HG02970 (cell line): ENCODE measurements around the gene FLVCR2.

Source experiments
- ATAC-seq: cut with Tn5 transposase; IDR thresholded peaks from one replicate; pipeline ENCODE4 v1.9.1; 2021; ENCODE audit warnings: mild to moderate bottlenecking, moderate library complexity, moderate number of reproducible peaks; ENCODE audit not compliant: unreplicated experiment, low FRiP score

The FLVCR2 gene

GRCh38 chr14:75626396-75626795 lies 48.0 kb downstream of the FLVCR2 start:
- no peak for ATAC-seq

GRCh38 chr14:75626863-75627262 lies 48.4 kb downstream of the FLVCR2 start:
- no peak for ATAC-seq

- ATAC-seq, result no peak
Observed at GRCh38 chr14:75627406-75627805, 49.0 kb downstream of the FLVCR2 start.

GRCh38 chr14:75628816-75629215 lies 50.4 kb downstream of the FLVCR2 start:
- no peak for ATAC-seq

- ATAC-seq, result no peak
Observed at GRCh38 chr14:75630695-75631452, 52.5 kb downstream of the FLVCR2 start.

- ATAC-seq, result no peak
Observed at GRCh38 chr14:75631453-75631831, 53.0 kb downstream of the FLVCR2 start.

GRCh38 chr14:75634848-75635247 lies 56.4 kb downstream of the FLVCR2 start:
- ATAC-seq, result no peak

- no peak for ATAC-seq
Observed at GRCh38 chr14:75636100-75636692, 57.8 kb downstream of the FLVCR2 start.

GRCh38 chr14:75640876-75641275 lies 62.5 kb downstream of the FLVCR2 start:
- ATAC-seq, result no peak

- no peak for ATAC-seq
Observed at GRCh38 chr14:75643985-75644384, 65.6 kb downstream of the FLVCR2 start.

- ATAC-seq, result no peak
Observed at GRCh38 chr14:75645056-75645455, 66.6 kb downstream of the FLVCR2 start.

GRCh38 chr14:75646762-75647161 lies 68.3 kb downstream of the FLVCR2 start:
- no peak for ATAC-seq

GRCh38 chr14:75647640-75648039 lies 69.2 kb downstream of the FLVCR2 start:
- ATAC-seq, result no peak

GRCh38 chr14:75648066-75648838 lies 69.8 kb downstream of the FLVCR2 start:
- no peak for ATAC-seq

GRCh38 chr14:75649337-75649736 lies 70.9 kb downstream of the FLVCR2 start:
- no peak for ATAC-seq

GRCh38 chr14:75649773-75650172 lies 71.4 kb downstream of the FLVCR2 start:
- ATAC-seq, result no peak

GRCh38 chr14:75650253-75651058 lies 72.0 kb downstream of the FLVCR2 start:
- ATAC-seq, result no peak

- ATAC-seq, result no peak
Observed at GRCh38 chr14:75653563-75653962, 75.1 kb downstream of the FLVCR2 start.

- ATAC-seq, result no peak
Observed at GRCh38 chr14:75654127-75654732, 75.8 kb downstream of the FLVCR2 start.

GRCh38 chr14:75655235-75655634 lies 76.8 kb downstream of the FLVCR2 start:
- no peak for ATAC-seq
